ENCODE data around the gene TMEM203. TPM values are rescaled to one million over a fixed set of nuclear protein-coding genes. Genes with fewer than 3 reads are reported as not detected.
A peak's percentile ranks its signal among the peaks of the same experiment; 100 is the strongest.

Gene TMEM203
- total and polyA plus RNA-seq, 10 of the 15 experiments (the other 5 are each of a cell fraction or from before 2014, with no cell fraction given): 7.2 to 68.1 (median 33.8) TPM

- peak; percentile 48; the same call in 1 of the 2 replicates for TF ChIP-seq HDGF (IDR thresholded peaks at IDR 0.05)
- TF ChIP-seq BCLAF1 (IDR thresholded peaks at IDR 0.05): no peak
- no peak for TF ChIP-seq SREBF1 (IDR thresholded peaks at IDR 0.05; ENCODE audit: low read length)
- TF ChIP-seq ESRRA (IDR thresholded peaks at IDR 0.05; ENCODE audit: low read length): no peak
- TF ChIP-seq MYB (IDR thresholded peaks at IDR 0.05; ENCODE audit: borderline replicate concordance, low read depth, low read length): no peak
Measured at GRCh38 chr9:137188086-137188489, 17.4 kb downstream of the TMEM203 start (continued).

GRCh38 chr9:137187386-137187785 is 18.1 kb downstream of the TMEM203 start:
- H3K9ac ChIP-seq (ENCODE audit: control insufficient read depth, insufficient read depth, low read length): peak overlapping the region; percentile 80
- TF ChIP-seq BCL3 (IDR thresholded peaks at IDR 0.05; ENCODE audit: borderline replicate concordance, insufficient read depth, low read depth, low read length, poor library complexity, severe bottlenecking) (no peak), EZH2 (IDR thresholded peaks at IDR 0.05; ENCODE audit: borderline replicate concordance, control insufficient read depth, low read depth, low read length) (no peak), ATF2 (IDR thresholded peaks at IDR 0.05; ENCODE audit: low read length) (no peak), RELA (IDR thresholded peaks at IDR 0.05; ENCODE audit: borderline replicate concordance, partially characterized antibody) (no peak)
- peaks cover 35% of the 10 kb centered on the region for H3K79me2 ChIP-seq (ENCODE audit: control insufficient read depth, insufficient read depth, low read length)
- H3K4me2 ChIP-seq (ENCODE audit: control insufficient read depth, insufficient read depth): peak overlapping the region; percentile 93
- peak overlapping the region; percentile 99 for H3K4me3 ChIP-seq
- H3K9me3 ChIP-seq (replicated peaks; ENCODE audit: control insufficient read depth, insufficient read depth, low read length): no peaks in the 10 kb centered on the region
- ChIA-PET SMC1A (ENCODE audit: uncharacterized antibody, unreplicated experiment) (interaction anchor here (1.0 to 2.5 kb wide), 3 partner anchors 17 to 240 kb away, joined by 4 to 13 read pairs (median 5); no protein-coding TSS in a partner anchor), RAD21 (ENCODE audit: unreplicated experiment) (interaction anchor here (0.8 to 3.6 kb wide), 6 partner anchors 14 to 57 kb away, joined by 3 to 23 read pairs (median 8); partner anchors contain the start of gene RNF208), CTCF (interaction anchor here (1.3 to 2.0 kb wide), 3 partner anchors 36 to 152 kb away, joined by 3 to 18 read pairs (median 4); partner anchors contain the start of genes CYSRT1 and RNF208), POLR2A (interaction anchor here (0.9 to 4.6 kb wide), 4 partner anchors 16 to 36 kb away, joined by 3 to 22 read pairs (median 6); partner anchors contain the start of genes CYSRT1 and RNF208)
- peak overlapping the region; percentile 77 for H3K27ac ChIP-seq (ENCODE audit: control insufficient read depth, insufficient read depth)
- in situ Hi-C loops (cut with MboI): no loop called here
- no peak for ATAC-seq
- intact Hi-C loops (cut with micrococcal nuclease; ENCODE audit: unreplicated experiment): loop anchor here (5.0 kb wide), 2 partner anchors 35 to 60 kb away; partner anchors contain the start of gene RNF208
- FAIRE-seq: no peak
- H2AFZ ChIP-seq (ENCODE audit: control insufficient read depth, low read depth, low read length): no peak overlapping the region
- 72% methylated on average over 15 of the region's 15 CpGs for WGBS (ENCODE audit: insufficient coverage, insufficient replicate concordance, low lambda C conversion rate, missing lambda C conversion rate)
- peaks cover 7 to 21% of the 10 kb centered on the region in 2 experiments for H3K36me3 ChIP-seq (ENCODE audit: control insufficient read depth in 2 of 2, insufficient read depth in 2 of 2, low read length in 1 of 2)
- peaks cover 7% of the 10 kb centered on the region; the same call in 1 of the 2 replicates for H4K20me1 ChIP-seq (ENCODE audit: control insufficient read depth, insufficient read depth)
- peaks cover 22% of the 10 kb centered on the region for H3K4me1 ChIP-seq (ENCODE audit: control insufficient read depth, insufficient read depth, low read length)
- BruUV-seq (replicated peaks): no TSS peak
- DNase-seq (ENCODE audit: low read depth, low spot score): no peak
- H3K27me3 ChIP-seq (replicated peaks in 1 of 2; ENCODE audit: control insufficient read depth in 2 of 2, insufficient read depth in 2 of 2, low read length in 1 of 2): no peaks in the 10 kb centered on the region

All from GM12878 (cell line).